AG04450 (cell line): ENCODE results near the gene IL16. TPM values are rescaled to one million over a fixed set of nuclear protein-coding genes. Genes with fewer than 3 reads are reported as not detected.

Experiments used
- CTCF ChIA-PET: fragments of 300-600, 350-600 bp; formaldehyde crosslinking; extraction: SDS; loops from one replicate; lab custom pipeline; 2022; ENCODE audit warnings: antibody characterized with exemption, inconsistent platforms; lab: Charles Lee
- POLR2A ChIA-PET: fragments of 350-600 bp; formaldehyde crosslinking; extraction: SDS; loops from one replicate; lab custom pipeline; 2021; ENCODE audit warnings: antibody characterized with exemption, inconsistent platforms; lab: Yijun Ruan, JAX
- DNase-seq: peaks from one replicate; pipeline ENCODE4 v3.0.0-alpha.2; 2011; ENCODE audit warnings: low read depth, low spot score
- H3K27ac ChIP-seq: one replicate; pipeline ENCODE4 v1.5.1; 2012; ENCODE audit warnings: low read depth, low read length, control low read depth
- H3K27me3 ChIP-seq: one replicate; pipeline ENCODE4 v1.6.0; 2012; ENCODE audit warnings: low read length; ENCODE audit not compliant: control insufficient read depth, insufficient read depth
- H3K4me3 ChIP-seq: 2 replicates; pipeline ENCODE4 v1.5.1; 2011; ENCODE audit warnings: mild to moderate bottlenecking, low read depth, low read length, control low read depth
- H3K9me3 ChIP-seq: 2 replicates; pipeline ENCODE4 v1.5.1; 2012; ENCODE audit warnings: low read length; ENCODE audit not compliant: control insufficient read depth, insufficient read depth
- CTCF ChIP-seq: IDR thresholded peaks from 2 replicates; pipeline ENCODE4 v1.5.1; 2011; ENCODE audit warnings: low read depth, low read length, control low read depth, inconsistent platforms
- polyA plus RNA-seq: library from polyadenylated mRNA; depleted of rRNA; stranded (reverse); fragments of >200 nt; gene quantifications from 2 replicates; pipeline ENCODE4 v1.2.3, GENCODE V29; 2011

Gene IL16
- polyA plus RNA-seq, 1 experiment = 3.8 TPM

- ChIA-PET CTCF (interaction anchor here (0.5 to 6.3 kb wide), 42 partner anchors 9 to 861 kb away, joined by 3 to 163 read pairs (median 5); partner anchors contain the start of gene STARD5), POLR2A (interaction anchor here (0.6 to 1.8 kb wide), 3 partner anchors 49 to 86 kb away, joined by 5 to 11 read pairs (median 6); partner anchors contain the start of gene STARD5)
- DNase-seq = peak; percentile 75
- Histone ChIP-seq H3K27me3 (no peaks in the 10 kb centered on the region), H3K9me3 (peaks cover 4% of the 10 kb centered on the region), H3K4me3 (no peak overlapping the region), H3K27ac (no peak overlapping the region)
- peak; percentile 93 for TF ChIP-seq CTCF
Observed at GRCh38 chr15:81274931-81275707, 78.4 kb downstream of the IL16 start.

- no peak for TF ChIP-seq CTCF
Observed at GRCh38 chr15:81275711-81276392, 79.2 kb downstream of the IL16 start.

GRCh38 chr15:81276967-81277366, 80.3 kb downstream of the IL16 start:
- DNase-seq = no peak
- peaks cover 3% of the 10 kb centered on the region for H3K27me3 ChIP-seq

More at GRCh38 chr15:81275711-81276392, 79.2 kb downstream of the IL16 start:
- no peak for DNase-seq
- Histone ChIP-seq H3K9me3 (peaks cover 4% of the 10 kb centered on the region), H3K27ac (no peak overlapping the region), H3K27me3 (no peaks in the 10 kb centered on the region), H3K4me3 (no peak overlapping the region)
- ChIA-PET CTCF (interaction anchor here (0.5 to 6.3 kb wide), 37 partner anchors 9 to 846 kb away, joined by 3 to 163 read pairs (median 5); partner anchors contain the start of gene STARD5), POLR2A (interaction anchor here (0.6 to 1.8 kb wide), 3 partner anchors 48 to 85 kb away, joined by 5 to 11 read pairs (median 6); partner anchors contain the start of gene STARD5)

GRCh38 chr15:81277851-81278250, 81.2 kb downstream of the IL16 start:
- DNase-seq = no peak
- Histone ChIP-seq H3K27me3 (peaks cover 3% of the 10 kb centered on the region), H3K27ac (no peak overlapping the region), H3K4me3 (no peak overlapping the region), H3K9me3 (peaks cover 4% of the 10 kb centered on the region)
- TF ChIP-seq CTCF = no peak
- POLR2A ChIA-PET = no interaction called here
- CTCF ChIA-PET = interaction anchor here (1.0 to 3.3 kb wide), 3 partner anchors 12 to 132 kb away, joined by 3 to 23 read pairs (median 6); no protein-coding TSS in a partner anchor

More at GRCh38 chr15:81276967-81277366, 80.3 kb downstream of the IL16 start:
- H3K9me3 ChIP-seq = peaks cover 4% of the 10 kb centered on the region
- H3K4me3 ChIP-seq = no peak overlapping the region
- CTCF ChIA-PET = interaction anchor here (1.0 to 6.3 kb wide), 3 partner anchors 11 to 133 kb away, joined by 3 to 163 read pairs (median 6); no protein-coding TSS in a partner anchor
- POLR2A ChIA-PET = no interaction called here
- no peak overlapping the region for H3K27ac ChIP-seq
- TF ChIP-seq CTCF = no peak
